Activated naive CD4-positive, alpha-beta T cell treated with anti-CD3 and anti-CD28 coated beads for 36 hours (primary cell): ENCODE measurements around the gene CD109. TPM values are rescaled to one million over a fixed set of nuclear protein-coding genes. Genes with fewer than 3 reads are reported as not detected.
"Not testable (repeated sequence)": the region's sequence is repeated elsewhere in the genome, so short reads cannot be mapped to it uniquely, and the experiment has no call there.

ENCODE experiments used
- CTCF ChIA-PET: fragments of 350-600 bp; sonication (Branson Sonifier 250); formaldehyde crosslinking; loops from one replicate; lab custom pipeline; 2021; ENCODE audit warnings: antibody characterized with exemption; lab: Charles Lee
- DNase-seq: peaks from one replicate; pipeline ENCODE4 v3.0.0-alpha.2; 2020
- H3K27ac Mint-ChIP-seq: one replicate; pipeline ENCODE4 v1.8.0; 2021; ENCODE audit warnings: mild to moderate bottlenecking, mixed read lengths
- H3K27me3 Mint-ChIP-seq: one replicate; pipeline ENCODE4 v1.8.0; 2021; ENCODE audit warnings: low read depth, mixed read lengths
- H3K36me3 Mint-ChIP-seq: one replicate; pipeline ENCODE4 v1.8.0; 2021; ENCODE audit warnings: low read depth, mixed read lengths
- H3K4me1 Mint-ChIP-seq: one replicate; pipeline ENCODE4 v1.8.0; 2021; ENCODE audit warnings: low read depth, mixed read lengths
- H3K4me3 Mint-ChIP-seq: one replicate; pipeline ENCODE4 v1.8.0; 2021; ENCODE audit warnings: mild to moderate bottlenecking, moderate library complexity, mixed read lengths
- H3K9me3 Mint-ChIP-seq: one replicate; pipeline ENCODE4 v1.8.0; 2021; ENCODE audit warnings: mixed read lengths
- intact Hi-C: fragments of 100-400 bp; cut with micrococcal nuclease; formaldehyde crosslinking; loops from one replicate; pipeline ENCODE4 v1.15.1; 2023
- total RNA-seq, 2 experiments: library from RNA; stranded (reverse); gene quantifications; one replicate each; pipeline ENCODE4 v1.2.3, GENCODE V29; 2021

CD109 gene
- total RNA-seq, 2 experiments from 2014 or later, result 6.7 to 7.6 TPM

GRCh38 chr6:73666393-73666792 lies 29.6 kb upstream of the CD109 start:
- no peak overlapping the region for H3K4me3 Mint-ChIP-seq
- H3K36me3 Mint-ChIP-seq, result no peaks in the 10 kb centered on the region
- intact Hi-C loops, result no loop called here
- no peaks in the 10 kb centered on the region for H3K9me3 Mint-ChIP-seq
- H3K4me1 Mint-ChIP-seq, result peaks cover 5% of the 10 kb centered on the region
- no peak overlapping the region for H3K27ac Mint-ChIP-seq
- H3K27me3 Mint-ChIP-seq, result peaks cover 14% of the 10 kb centered on the region
- CTCF ChIA-PET, result interaction anchor here (0.6 to 1.7 kb wide), 3 partner anchors 10 to 67 kb away, joined by 4 to 5 read pairs (median 5); no protein-coding TSS in a partner anchor
- DNase-seq, result no peak

- no peak for DNase-seq
- Mint-ChIP-seq H3K36me3 (no peaks in the 10 kb centered on the region), H3K9me3 (no peaks in the 10 kb centered on the region), H3K27ac (no peak overlapping the region), H3K4me1 (peaks cover 5% of the 10 kb centered on the region), H3K27me3 (peaks cover 17% of the 10 kb centered on the region), H3K4me3 (no peak overlapping the region)
- intact Hi-C loops, result no loop called here
- CTCF ChIA-PET, result interaction anchor here (1.4 kb wide), 1 partner anchor 66 kb away, joined by 4 read pairs; no protein-coding TSS in a partner anchor
These were observed 28.2 kb upstream of the CD109 start for GRCh38 chr6:73667798-73668197.

DNA sequence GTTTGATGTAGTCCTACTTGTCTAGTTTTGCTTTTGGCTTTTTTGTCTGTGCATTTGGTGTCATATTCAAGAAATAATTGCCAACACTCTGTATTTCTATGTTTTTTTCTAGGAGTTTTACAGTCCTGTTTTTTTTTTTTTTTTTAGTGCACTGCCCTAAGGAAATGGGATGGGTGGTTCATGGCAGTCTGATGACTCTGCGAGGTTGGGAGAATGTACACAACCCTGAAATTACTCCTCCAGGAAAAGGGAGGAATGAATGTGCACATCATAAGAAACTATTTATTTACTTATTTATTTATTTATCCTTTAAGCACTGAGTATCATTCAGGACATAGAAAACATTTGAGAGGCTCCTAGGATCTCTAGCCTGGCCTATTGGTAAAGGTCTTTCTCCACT lies 27.0 kb upstream of the CD109 start:
- Mint-ChIP-seq H3K27me3 (peaks cover 17% of the 10 kb centered on the region), H3K4me3 (no peak overlapping the region), H3K36me3 (no peaks in the 10 kb centered on the region), H3K9me3 (no peaks in the 10 kb centered on the region), H3K27ac (no peak overlapping the region), H3K4me1 (peaks cover 5% of the 10 kb centered on the region)
- CTCF ChIA-PET, result interaction anchor here (1.1 kb wide), 1 partner anchor 64 kb away, joined by 4 read pairs; no protein-coding TSS in a partner anchor
- intact Hi-C loops, result no loop called here
- no peak for DNase-seq

GRCh38 chr6:73671911-73672685 lies 23.9 kb upstream of the CD109 start:
- intact Hi-C loops, result no loop called here
- Mint-ChIP-seq H3K4me3 (no peak overlapping the region), H3K27me3 (peaks cover 13% of the 10 kb centered on the region), H3K4me1 (no peaks in the 10 kb centered on the region), H3K27ac (no peak overlapping the region), H3K36me3 (no peaks in the 10 kb centered on the region), H3K9me3 (no peaks in the 10 kb centered on the region)
- CTCF ChIA-PET, result interaction anchor here (0.6 to 10.0 kb wide), 3 partner anchors 34 to 91 kb away, joined by 3 to 185 read pairs (median 4); no protein-coding TSS in a partner anchor
- no peak for DNase-seq

GRCh38 chr6:73675466-73676098 lies 20.4 kb upstream of the CD109 start:
- Mint-ChIP-seq H3K4me3 (no peak overlapping the region), H3K4me1 (no peaks in the 10 kb centered on the region), H3K27me3 (peaks cover 8% of the 10 kb centered on the region), H3K27ac (no peak overlapping the region), H3K9me3 (no peaks in the 10 kb centered on the region), H3K36me3 (no peaks in the 10 kb centered on the region)
- DNase-seq, result peak; percentile 87
- intact Hi-C loops, result loop anchor here (1.0 to 5.0 kb wide), 4 partner anchors 20 to 1532 kb away; partner anchors contain the start of gene COL12A1
- CTCF ChIA-PET, result interaction anchor here (0.6 to 10.0 kb wide), 20 partner anchors 9 to 1534 kb away, joined by 3 to 185 read pairs (median 5); no protein-coding TSS in a partner anchor

- no peak for DNase-seq
- H3K4me3 Mint-ChIP-seq, result no peak overlapping the region
- no peak overlapping the region for H3K27ac Mint-ChIP-seq
- H3K9me3 Mint-ChIP-seq, result peaks cover 11% of the 10 kb centered on the region
- H3K36me3 Mint-ChIP-seq, result no peaks in the 10 kb centered on the region
- intact Hi-C loops, result loop anchor here (5.0 kb wide), 1 partner anchor 1528 kb away; the partner anchor contains the start of gene COL12A1
- H3K4me1 Mint-ChIP-seq, result no peaks in the 10 kb centered on the region
- H3K27me3 Mint-ChIP-seq, result peaks cover 5% of the 10 kb centered on the region
- CTCF ChIA-PET, result interaction anchor here (1.0 to 10.0 kb wide), 2 partner anchors 52 to 58 kb away, joined by 3 to 185 read pairs; no protein-coding TSS in a partner anchor
These were observed 17.0 kb upstream of the CD109 start for GRCh38 chr6:73679009-73679408.

GRCh38 chr6:73679846-73680245 lies 16.2 kb upstream of the CD109 start:
- H3K4me1 Mint-ChIP-seq, H3K27ac Mint-ChIP-seq, H3K27me3 Mint-ChIP-seq, DNase-seq, H3K36me3 Mint-ChIP-seq, H3K4me3 Mint-ChIP-seq: not testable (repeated sequence)
- intact Hi-C loops, result loop anchor here (5.0 kb wide), 1 partner anchor 1527 kb away; the partner anchor contains the start of gene COL12A1
- peaks cover 11% of the 10 kb centered on the region for H3K9me3 Mint-ChIP-seq
- CTCF ChIA-PET, result interaction anchor here (10.0 kb wide), 1 partner anchor 51 kb away, joined by 185 read pairs; no protein-coding TSS in a partner anchor

- intact Hi-C loops, result no loop called here
- no peak for DNase-seq
- no peak overlapping the region for H3K27ac Mint-ChIP-seq
- H3K4me1 Mint-ChIP-seq, result no peaks in the 10 kb centered on the region
- peaks cover 11% of the 10 kb centered on the region for H3K9me3 Mint-ChIP-seq
- H3K4me3 Mint-ChIP-seq, result no peak overlapping the region
- CTCF ChIA-PET, result interaction anchor here (0.8 to 10.0 kb wide), 2 partner anchors 9 to 51 kb away, joined by 3 to 185 read pairs; no protein-coding TSS in a partner anchor
- no peaks in the 10 kb centered on the region for H3K36me3 Mint-ChIP-seq
- H3K27me3 Mint-ChIP-seq, result peaks cover 5% of the 10 kb centered on the region
These were observed 15.6 kb upstream of the CD109 start for GRCh38 chr6:73680289-73680918.

DNA sequence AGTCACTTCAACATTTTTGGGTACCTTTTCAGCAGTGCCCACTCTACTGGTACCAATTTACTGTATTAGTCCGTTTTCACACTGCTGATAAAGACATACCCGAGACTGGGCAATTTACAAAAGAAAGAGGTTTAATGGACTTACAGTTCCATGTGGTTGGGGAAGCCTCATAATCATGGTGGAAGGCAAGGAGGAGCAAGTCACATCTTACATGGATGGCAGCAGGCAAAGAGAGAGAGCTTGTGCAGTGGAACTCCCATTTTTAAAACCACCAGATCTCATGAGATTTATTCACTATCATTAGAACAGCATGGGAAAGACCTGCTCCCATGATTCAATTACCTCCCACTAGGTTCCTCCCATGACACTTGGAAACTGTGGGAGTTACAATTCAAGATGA lies 12.4 kb upstream of the CD109 start:
- peaks cover 11% of the 10 kb centered on the region for H3K9me3 Mint-ChIP-seq
- DNase-seq, H3K4me3 Mint-ChIP-seq, H3K36me3 Mint-ChIP-seq, H3K4me1 Mint-ChIP-seq, H3K27ac Mint-ChIP-seq, H3K27me3 Mint-ChIP-seq, intact Hi-C loops: not testable (repeated sequence)
- CTCF ChIA-PET, result interaction anchor here (1.8 kb wide), 1 partner anchor 9 kb away, joined by 4 read pairs; no protein-coding TSS in a partner anchor

DNA sequence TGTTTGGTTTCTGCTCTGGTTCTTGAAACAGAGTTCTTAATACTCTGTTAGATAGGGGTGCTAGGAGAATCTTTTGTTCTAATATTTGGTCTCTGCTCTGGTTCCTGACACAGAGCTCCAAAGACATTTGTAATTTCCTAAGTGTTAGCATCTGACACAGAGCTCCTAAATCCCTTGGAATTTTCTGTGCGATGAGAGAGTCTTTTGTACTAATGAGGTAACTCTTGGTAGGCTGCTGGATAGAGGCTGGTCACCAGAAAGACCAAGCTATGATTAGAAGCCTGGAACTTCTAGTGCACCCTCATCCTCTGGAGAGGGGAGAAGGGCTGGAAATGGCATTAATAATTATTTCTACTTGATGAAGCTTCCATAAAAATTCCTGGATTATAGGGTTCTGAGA lies 7.7 kb upstream of the CD109 start:
- Mint-ChIP-seq H3K27me3 (peaks cover 8% of the 10 kb centered on the region), H3K27ac (no peak overlapping the region), H3K4me3 (no peak overlapping the region), H3K9me3 (peaks cover 7% of the 10 kb centered on the region), H3K36me3 (no peaks in the 10 kb centered on the region), H3K4me1 (peaks cover 9% of the 10 kb centered on the region)
- intact Hi-C loops, result no loop called here
- DNase-seq, result no peak
- CTCF ChIA-PET, result interaction anchor here (0.7 to 1.7 kb wide), 6 partner anchors 8 to 1521 kb away, joined by 3 to 13 read pairs (median 3); no protein-coding TSS in a partner anchor

- Mint-ChIP-seq H3K4me3 (no peak overlapping the region), H3K27me3 (peaks cover 8% of the 10 kb centered on the region), H3K36me3 (peaks cover 2% of the 10 kb centered on the region), H3K9me3 (peaks cover 4% of the 10 kb centered on the region), H3K4me1 (peaks cover 18% of the 10 kb centered on the region), H3K27ac (no peak overlapping the region)
- CTCF ChIA-PET, result no interaction called here
- intact Hi-C loops, result no loop called here
- no peak for DNase-seq
These were observed 5.9 kb upstream of the CD109 start for GRCh38 chr6:73690056-73690455.
